HG03066 (cell line): ENCODE results near the gene LDLR.
"Not testable (repeated sequence)": the region's sequence is repeated elsewhere in the genome, so short reads cannot be mapped to it uniquely, and the experiment has no call there.

Source experiments
- ATAC-seq: cut with Tn5 transposase; IDR thresholded peaks from one replicate; pipeline ENCODE4 v1.9.1; 2021; ENCODE audit warnings: low read depth; ENCODE audit not compliant: unreplicated experiment

LDLR gene

DNA sequence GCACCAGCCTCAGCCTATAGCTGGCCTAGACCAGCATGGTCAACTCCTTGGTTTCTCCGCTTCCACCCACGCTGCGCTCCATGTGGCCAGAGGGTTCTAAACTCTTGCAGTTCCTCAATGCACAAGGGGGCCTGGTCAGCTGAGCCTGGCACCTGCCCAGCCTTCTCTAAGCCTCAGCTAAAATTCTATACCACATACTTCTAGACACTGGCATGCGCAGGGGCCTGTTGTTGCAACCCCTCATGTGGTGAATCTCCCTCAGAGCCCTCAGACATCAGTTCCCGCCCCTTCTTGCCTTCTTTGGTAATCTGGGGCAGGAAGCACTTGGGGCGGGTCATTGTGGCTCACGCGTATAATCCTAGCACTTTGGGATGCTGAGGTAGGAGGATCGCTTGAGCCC lies 19.7 kb upstream of the LDLR start:
- no peak for ATAC-seq

DNA sequence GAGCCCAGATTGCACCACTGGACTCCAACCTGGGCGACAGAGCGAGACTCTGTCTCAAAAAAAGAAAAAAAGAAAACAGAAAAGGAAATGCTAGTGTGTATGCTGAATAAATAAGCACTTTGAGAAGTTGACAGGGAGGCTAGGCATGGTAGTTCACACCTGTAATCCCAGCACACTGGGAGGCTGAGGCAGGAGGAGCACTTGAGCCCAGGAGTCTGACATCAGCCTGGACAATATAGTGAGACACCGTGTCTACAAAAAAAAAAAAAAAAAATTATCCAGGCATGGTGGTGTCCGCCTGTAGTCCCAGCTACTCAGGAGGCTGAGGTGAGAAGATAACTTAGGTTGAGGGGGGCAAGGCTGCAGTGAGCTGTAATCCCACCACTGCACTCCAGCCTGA lies 19.1 kb upstream of the LDLR start:
- ATAC-seq, result no peak

DNA sequence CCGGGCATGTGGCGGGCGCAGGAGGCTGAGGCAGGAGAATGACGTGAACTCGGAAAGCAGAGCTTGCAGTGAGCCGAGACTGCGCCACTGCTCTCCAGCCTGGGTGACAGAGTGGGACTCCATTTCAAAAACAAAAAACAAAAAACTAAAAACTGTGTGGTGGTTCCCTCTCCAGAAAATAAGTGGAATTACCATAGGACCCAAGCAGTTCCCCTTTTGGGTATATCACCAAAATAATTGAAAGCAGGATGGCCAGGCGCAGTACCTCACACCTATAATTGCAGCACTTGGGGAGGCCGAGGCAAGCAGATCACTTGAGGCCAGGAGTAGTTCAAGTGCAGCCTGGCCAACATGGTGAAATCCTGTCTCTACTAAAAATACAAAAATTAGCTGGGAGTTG lies 15.7 kb upstream of the LDLR start:
- ATAC-seq, result no peak

DNA sequence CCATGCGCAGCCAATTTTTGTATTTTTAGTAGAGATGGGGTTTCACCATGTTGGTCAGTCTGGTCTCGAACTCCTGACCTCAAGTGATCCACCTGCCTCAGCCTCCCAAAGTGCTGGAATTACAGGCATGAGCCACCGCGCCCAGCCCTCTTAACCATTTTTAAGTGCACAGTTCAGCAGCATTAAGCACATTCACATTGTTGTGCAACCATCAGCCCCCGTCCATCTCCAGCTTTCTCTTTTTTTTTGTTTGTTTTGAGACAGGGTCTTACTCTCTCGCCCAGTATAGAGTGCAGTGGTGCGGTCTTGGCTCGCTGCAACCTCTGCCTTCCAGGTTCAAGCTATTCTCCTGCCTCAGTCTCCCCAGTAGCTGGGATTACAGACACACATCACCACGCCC lies 12.5 kb upstream of the LDLR start:
- not testable (repeated sequence) for ATAC-seq

DNA sequence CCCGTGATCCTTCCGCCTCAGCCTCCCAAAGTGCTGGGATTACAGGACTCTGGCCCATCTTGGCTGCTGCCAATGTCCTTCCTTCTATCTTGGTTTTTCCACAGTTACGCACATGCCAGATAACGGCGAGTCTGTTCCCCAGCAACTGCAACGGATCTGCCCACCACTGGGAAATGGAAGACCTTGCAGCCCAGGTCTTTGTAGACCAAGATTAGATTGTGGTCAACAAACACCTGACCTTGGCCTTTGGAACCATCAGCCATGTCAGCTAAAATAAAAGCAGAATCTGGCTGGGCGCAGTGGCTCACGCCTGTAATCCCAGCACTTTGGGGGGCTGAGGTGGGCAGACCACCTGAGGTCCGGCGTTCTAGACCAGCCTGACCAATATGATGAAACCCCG lies 10.4 kb upstream of the LDLR start:
- no peak for ATAC-seq

DNA sequence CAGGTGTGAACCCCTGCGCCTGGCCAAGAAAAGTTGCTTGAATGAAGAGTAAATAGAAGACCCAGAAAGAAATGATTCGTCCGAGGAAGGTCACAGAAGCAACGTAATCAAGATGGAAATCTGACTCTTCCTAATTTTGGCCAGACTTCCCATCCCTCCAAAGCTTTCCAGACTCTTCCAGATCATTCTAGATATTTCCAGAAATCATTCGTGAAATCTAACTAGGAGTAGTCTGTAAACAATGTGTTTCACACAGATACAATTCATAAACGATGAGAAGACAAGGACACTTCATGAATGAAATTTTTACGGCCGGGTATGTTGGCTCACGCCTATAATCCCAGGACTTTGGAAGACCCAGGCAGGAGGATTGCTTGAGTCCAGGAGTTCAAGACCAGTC lies 9.3 kb upstream of the LDLR start:
- no peak for ATAC-seq

DNA sequence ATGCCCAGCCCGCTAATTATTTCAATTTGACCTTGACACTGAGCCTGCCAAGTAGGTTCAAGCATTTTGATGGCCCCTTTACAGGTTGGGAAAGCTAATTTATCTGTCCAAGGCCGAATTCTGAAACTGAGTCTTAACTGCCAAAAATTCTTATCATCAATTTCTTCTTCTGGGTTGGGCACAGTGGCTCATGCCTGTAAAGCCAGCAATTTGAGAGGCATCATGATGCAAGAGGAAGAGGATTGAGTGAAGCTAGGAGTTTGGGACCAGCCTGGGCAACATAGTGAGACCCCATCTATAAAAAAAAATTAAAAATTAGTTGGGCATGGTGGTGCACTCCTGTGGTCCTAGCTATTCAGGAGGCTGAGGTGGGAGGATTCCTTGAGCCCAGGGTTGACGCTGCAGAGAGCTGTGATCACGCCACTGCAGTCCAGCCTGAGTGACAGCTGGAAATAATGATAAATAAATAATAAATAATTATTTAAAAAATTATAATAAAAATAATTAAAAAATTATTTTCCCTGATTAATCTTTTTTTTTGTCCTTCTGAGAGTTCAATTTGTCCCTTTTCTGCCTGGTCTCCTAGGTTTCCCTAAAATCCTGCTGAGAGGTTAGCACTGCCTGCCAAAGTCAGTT lies 1.3 kb upstream of the LDLR start:
- ATAC-seq, result no peak

DNA sequence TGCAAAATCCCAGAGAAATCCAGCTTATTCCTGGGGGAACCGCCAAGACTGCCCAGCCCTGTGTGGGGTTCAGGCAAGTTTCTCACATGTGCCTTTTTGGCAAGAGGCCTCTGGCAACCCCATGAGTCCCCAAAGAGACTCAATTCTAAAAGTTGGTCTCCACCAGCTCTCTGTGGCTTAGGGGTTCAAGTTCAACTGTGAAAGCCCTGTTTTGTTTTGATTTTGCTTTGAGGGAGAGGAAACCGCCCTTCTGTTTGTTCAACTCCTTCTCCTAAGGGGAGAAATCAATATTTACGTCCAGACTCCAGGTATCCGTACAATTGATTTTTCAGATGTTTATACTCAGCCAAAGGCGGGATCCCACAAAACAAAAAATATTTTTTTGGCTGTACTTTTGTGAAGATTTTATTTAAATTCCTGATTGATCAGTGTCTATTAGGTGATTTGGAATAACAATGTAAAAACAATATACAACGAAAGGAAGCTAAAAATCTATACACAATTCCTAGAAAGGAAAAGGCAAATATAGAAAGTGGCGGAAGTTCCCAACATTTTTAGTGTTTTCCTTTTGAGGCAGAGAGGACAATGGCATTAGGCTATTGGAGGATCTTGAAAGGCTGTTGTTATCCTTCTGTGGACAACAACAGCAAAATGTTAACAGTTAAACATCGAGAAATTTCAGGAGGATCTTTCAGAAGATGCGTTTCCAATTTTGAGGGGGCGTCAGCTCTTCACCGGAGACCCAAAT lies 583 bp upstream of the LDLR start:
- no peak for ATAC-seq

DNA sequence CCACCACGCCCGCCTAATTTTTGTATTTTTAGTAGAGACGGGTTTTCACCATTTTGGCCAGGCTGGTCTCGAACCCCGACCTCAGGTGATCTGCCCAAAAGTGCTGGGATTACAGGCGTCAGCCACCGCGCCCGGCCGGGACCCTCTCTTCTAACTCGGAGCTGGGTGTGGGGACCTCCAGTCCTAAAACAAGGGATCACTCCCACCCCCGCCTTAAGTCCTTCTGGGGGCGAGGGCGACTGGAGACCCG lies 676 bp downstream of the LDLR start:
- not testable (repeated sequence) for ATAC-seq

DNA sequence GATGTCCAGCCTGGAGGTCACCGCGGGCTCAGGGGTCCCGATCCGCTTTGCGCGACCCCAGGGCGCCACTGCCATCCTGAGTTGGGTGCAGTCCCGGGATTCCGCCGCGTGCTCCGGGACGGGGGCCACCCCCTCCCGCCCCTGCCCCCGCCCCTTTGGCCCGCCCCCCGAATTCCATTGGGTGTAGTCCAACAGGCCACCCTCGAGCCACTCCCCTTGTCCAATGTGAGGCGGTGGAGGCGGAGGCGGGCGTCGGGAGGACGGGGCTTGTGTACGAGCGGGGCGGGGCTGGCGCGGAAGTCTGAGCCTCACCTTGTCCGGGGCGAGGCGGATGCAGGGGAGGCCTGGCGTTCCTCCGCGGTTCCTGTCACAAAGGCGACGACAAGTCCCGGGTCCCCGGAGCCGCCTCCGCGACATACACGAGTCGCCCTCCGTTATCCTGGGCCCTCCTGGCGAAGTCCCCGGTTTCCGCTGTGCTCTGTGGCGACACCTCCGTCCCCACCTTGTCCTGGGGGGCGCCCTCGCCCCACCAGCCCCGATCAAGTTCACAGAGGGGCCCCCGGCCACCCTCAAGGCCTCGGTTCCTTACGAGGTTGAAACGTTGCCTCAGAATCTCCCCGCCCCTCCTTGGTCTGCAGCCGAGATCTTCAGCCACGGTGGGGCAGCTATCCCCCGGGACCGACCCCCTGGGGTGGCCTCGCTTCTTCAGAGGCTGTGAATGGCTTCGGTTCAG lies 1.2 kb downstream of the LDLR start:
- ATAC-seq, result peak; percentile 71

DNA sequence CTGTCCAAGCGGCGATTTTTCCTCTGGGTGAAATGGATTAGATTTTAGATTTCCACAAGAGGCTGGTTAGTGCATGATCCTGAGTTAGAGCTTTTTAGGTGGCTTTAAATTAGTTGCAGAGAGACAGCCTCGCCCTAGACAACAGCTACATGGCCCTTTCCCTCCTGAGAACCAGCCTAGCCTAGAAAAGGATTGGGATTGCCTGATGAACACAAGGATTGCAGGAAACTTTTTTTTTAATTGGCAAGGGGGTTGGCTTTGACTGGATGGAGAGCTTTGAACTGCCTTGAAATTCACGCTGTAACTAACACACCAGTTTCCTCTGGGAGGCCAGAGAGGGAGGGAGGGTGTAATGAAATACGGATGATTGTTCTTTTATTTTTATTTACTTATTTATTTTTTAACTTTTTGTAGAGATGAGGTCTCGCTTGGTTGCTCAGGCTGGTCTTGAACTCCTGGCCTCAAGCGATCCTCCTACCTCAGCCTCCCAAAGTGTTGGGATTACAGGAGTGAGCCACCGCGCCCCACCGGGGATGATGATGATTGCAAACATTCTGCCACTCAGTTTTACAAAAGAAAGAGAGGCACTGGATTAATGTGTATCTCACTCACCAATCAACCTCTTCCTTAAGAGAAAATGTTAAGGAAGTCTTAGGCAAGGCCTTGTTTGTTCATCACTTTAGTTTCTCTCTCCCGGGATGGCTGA lies 1.9 kb downstream of the LDLR start:
- no peak for ATAC-seq

DNA sequence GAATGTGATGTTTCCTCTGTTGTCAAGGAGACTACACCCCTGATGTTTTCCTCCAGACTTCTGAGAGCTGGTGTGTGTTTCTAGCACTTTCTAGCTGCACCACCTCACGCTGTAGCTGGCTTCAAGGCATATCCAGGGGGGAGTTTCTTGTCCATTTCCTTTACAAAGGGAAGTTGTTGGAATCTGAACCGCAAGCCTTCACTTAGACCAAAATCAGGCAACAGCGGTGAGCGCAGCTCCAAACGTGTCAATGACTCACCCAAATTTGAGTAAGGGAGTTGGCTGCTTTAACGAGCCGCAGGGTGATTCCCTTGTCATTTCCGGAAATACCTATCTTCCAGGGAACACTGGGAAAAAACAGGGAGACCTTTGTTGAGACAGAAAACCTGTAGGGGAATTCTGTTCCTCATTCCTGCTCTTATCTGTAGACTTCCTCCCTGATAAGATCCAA lies 2.5 kb downstream of the LDLR start:
- ATAC-seq, result no peak

DNA sequence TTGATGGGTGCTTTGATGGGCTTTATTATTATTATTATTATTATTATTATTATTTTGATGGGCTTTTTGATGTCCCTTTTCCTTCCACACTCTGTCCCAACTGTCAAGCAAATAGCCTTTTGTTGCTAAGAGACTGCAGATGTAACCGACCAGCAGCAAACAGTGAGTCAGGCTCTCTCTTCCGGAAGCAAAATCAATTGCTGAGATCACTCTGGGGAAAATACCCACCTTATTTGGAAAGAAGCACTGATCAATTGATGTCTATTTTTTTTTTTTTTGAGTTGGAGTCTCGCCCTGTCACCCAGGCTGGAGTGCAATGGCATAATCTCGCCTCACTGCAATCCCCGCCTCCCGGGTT lies 2.9 kb downstream of the LDLR start:
- ATAC-seq, result no peak

DNA sequence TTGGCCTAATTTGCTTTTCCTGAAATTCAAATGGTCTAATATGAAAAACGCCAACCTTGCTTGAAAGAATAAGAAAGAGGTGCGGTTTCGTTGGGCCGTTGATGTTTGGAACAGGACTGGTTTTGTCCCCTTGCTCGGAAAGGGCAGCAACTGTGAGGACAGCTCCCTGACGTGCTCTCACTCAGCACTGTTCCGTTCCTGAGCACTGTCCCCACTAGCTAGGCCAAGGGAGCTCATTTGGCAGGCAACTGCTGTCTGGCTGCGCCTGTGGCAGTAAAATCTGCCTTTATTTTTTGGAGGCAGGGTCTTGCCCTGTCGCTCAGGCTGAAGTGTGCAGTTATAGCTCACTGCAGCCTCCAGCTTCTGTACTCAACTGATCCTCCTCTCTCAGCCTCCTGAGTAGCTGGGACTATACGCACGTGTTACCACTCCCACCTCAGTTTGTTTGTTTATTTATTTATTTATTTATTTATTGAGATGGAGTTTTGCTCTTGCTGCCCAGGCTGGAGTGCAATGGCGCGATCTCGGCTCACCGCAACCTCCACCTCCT lies 4.5 kb downstream of the LDLR start:
- no peak for ATAC-seq

DNA sequence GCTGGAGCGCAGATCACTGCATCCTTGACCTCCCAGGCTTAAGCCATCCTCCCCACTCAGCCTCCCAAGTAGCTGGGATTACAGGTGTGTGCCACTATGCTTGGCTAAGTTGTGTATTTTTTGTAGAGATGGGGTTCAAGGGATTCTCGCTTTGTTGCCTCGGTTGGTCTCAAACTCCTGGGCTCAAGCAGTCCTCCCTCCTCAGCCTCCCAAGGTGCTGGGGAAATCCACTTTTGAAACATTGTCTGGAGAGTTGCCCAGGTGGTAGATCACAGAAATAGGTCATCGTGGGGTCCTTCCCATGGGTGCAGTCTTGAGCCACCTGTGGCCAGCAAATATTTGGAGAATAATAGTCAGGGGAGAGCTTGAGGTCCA lies 5.2 kb downstream of the LDLR start:
- ATAC-seq, result no peak

DNA sequence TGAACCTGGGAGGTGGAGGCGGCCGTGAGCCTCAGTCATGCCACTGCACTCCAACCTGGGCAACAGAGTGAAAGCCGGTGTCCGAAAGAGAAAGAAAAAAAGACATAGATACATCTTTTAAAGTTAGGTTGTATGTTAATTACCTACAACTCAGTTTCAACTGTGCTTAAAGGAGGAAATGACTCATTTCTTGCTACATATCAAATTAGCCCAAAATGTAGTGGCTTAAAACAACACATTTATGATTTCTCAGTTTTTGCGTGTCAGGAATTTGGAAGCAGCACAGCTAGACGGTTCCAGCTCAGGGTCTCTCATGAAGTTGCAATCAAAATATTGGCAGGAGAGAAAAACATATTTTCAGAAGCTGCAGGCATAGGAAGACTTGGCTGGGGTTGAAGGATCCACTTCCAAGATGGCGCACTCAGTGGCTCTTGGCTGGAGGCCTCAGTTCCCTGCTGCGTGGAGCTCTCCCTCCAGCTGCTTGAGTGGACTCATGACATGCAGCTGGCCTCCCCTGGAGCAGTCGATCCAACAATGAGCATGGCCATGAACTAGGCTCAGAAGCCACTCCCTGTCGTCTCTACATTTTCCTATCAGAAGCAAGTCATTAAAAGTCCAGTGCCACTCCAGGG lies 7.1 kb downstream of the LDLR start:
- ATAC-seq, result no peak

DNA sequence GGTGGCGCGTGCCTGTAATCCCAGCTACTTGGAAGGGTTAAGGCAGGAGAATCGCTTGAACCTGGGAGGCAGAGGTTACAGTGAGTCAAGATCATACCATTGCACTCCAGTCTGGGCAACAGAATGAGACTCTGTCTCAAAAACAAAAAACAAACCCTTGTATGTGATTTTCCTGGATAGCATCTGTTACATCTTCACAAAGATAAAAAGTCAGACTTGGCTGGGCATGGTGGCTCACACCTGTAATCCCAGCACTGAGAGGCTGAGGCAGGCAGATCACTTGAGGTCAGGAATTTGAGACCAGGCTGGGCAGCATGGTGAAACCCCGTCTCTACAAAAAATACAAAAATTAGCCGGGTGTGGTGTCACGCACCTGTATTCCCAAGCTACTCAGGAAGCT lies 8.1 kb downstream of the LDLR start:
- ATAC-seq, result not testable (repeated sequence)

DNA sequence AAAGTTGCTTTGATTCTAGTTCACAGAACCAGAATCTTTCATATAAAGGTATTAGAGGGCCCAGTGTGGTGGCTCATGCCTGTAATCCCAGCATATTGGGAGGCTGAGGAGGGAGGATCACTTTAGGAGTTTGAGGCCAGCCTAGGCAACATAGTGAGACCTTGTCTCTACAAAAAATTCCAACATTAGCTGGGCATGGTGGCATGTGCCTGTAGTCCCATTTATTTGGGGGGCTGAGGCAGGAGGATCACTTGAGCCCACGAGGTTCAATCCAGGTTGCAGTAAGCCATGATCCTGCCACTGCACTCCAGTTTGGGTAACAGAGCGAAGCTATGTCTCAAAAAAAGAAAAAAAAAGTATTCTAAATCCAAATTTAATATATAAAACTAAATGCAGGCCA lies 9.1 kb downstream of the LDLR start:
- no peak for ATAC-seq

DNA sequence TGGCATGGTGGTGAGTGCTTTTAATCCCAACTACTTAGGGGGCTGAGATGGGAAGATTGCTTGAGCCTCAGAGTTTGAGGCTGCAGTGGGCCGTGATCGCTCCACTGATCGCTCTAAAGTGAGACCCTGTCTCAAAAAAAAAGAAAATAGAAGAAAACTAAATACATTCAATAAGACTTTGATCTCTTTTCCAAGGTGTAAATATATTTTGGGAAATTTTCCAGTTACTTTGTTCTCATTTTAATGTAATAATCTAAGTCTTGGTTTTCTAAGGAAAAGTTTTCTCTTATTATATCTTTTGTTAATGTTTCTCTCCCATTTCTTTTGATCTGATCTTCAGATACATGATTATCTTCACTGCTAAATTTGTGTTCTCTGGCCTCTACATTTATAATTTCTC lies 9.6 kb downstream of the LDLR start:
- no peak for ATAC-seq

DNA sequence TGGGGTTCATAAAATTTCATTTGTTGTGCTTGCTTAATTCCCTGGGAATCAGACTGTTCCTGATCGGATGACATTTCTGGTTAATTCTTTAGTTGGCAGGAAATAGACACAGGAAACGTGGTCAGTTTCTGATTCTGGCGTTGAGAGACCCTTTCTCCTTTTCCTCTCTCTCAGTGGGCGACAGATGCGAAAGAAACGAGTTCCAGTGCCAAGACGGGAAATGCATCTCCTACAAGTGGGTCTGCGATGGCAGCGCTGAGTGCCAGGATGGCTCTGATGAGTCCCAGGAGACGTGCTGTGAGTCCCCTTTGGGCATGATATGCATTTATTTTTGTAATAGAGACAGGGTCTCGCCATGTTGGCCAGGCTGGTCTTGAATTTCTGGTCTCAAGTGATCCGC lies 10.8 kb downstream of the LDLR start:
- no peak for ATAC-seq

DNA sequence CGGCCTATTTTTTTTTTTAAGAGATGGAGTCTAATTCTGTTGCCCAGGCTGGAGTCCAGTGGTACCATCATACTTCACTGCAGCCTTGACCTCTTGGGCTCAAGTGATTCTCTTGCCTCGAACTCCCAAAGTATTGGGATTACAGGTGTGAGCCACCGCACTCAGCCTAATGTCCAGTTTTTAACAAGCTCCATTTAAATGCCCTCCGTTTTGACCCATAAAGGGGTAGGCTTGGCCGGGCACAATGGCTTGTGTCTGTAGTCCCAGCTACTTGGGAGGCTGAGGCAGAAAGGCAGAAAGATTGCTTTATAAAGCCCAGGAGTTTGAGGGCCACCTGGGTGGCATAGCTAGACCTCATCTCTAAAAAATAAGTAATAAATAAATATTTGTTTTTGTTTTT lies 11.8 kb downstream of the LDLR start:
- no peak for ATAC-seq
